SK-N-SH treated with all-trans-retinoic acid at 6 μM for 48 hours (cell line): Measurements from ENCODE around the gene CDK6.

Experiments used
- CSDC2 ChIP-seq: fragments of 250-450 bp; sonication (Bioruptor Pico); IDR thresholded peaks from 2 replicates; pipeline ENCODE4 v1.5.0; 2020; ENCODE audit warnings: mild to moderate bottlenecking, moderate library complexity
- PATZ1 ChIP-seq: fragments of 250-450 bp; sonication (Bioruptor Pico); IDR thresholded peaks from 2 replicates; pipeline ENCODE4 v1.8.0; 2020; ENCODE audit warnings: mild to moderate bottlenecking, moderate library complexity, borderline replicate concordance

GRCh38 chr7:92656121-92656520 is 180.3 kb downstream of the CDK6 start:
- no peak for TF ChIP-seq PATZ1
- no peak for TF ChIP-seq CSDC2
